MM.1S (cell line): ENCODE measurements around the gene MAP7D1.

Source experiments
- CTCF ChIP-seq: fragments of 300-600 bp; sonication (generic); IDR thresholded peaks from 2 replicates; pipeline ENCODE4 v1.5.1; 2016; ENCODE audit warnings: antibody characterized with exemption, low read length, mixed read lengths
- EZH2 ChIP-seq: fragments of 300-600 bp; sonication (generic); optimal IDR thresholded peaks from 2 replicates; pipeline ENCODE3; 2017; ENCODE audit warnings: low read depth, mild to moderate bottlenecking, antibody characterized with exemption, low read length, mixed read lengths
- EZH2phosphoT487 ChIP-seq: fragments of 300-600 bp; sonication (generic); IDR thresholded peaks from 2 replicates; pipeline ENCODE4 v1.6.1; 2018; ENCODE audit warnings: antibody characterized with exemption, low read length

DNA sequence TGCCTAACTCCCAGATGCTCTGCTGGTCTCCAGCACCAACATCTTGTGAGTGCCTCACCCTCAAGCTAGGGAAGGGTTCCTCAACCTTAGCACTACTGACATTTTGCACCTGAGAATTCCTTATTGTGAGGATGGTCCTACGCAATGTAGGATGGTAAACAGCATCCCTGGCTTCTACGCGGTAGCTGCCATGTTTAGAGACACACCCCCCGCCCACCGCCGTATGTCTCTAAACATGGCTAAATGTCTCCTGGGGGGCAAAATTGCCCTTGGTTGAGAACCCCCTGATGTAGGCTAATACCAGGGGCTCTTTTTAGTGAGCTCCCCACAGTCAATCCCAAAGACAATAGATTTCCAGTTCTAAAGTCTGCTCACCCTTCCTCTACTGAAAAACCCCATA lies 2.5 kb upstream of the MAP7D1 start:
- TF ChIP-seq CTCF (no peak), EZH2 (no peak), EZH2phosphoT487 (no peak)
